Large intestine (tissue), 3 donors: ENCODE results near the gene BRD1. TPM values are rescaled to one million over a fixed set of nuclear protein-coding genes. Genes with fewer than 3 reads are reported as not detected.
"Not testable (repeated sequence)": the region's sequence is repeated elsewhere in the genome, so short reads cannot be mapped to it uniquely, and the experiment has no call there.

Experiments
- DNase-seq, 2 donors: peaks; one replicate each; pipeline versions ENCODE4 v3.0.0 to v3.0.0-alpha.2; 2013
- H3K27ac ChIP-seq: one replicate; pipeline ENCODE4 v1.5.1; 2013; ENCODE audit warnings: low read length
- H3K27me3 ChIP-seq: 2 replicates; pipeline ENCODE4 v1.6.1; 2013; ENCODE audit warnings: low read length; ENCODE audit not compliant: control insufficient read depth, insufficient read depth
- H3K36me3 ChIP-seq: 2 replicates; pipeline ENCODE4 v1.6.1; 2013; ENCODE audit warnings: low read length; ENCODE audit not compliant: control insufficient read depth, insufficient read depth
- H3K4me1 ChIP-seq: one replicate; pipeline ENCODE4 v1.6.1; 2013; ENCODE audit warnings: low read length; ENCODE audit not compliant: control insufficient read depth, insufficient read depth
- H3K4me3 ChIP-seq: one replicate; pipeline ENCODE4 v1.5.1; 2013; ENCODE audit warnings: low read length
- H3K9me3 ChIP-seq: one replicate; pipeline ENCODE4 v1.6.1; 2013; ENCODE audit warnings: mild to moderate bottlenecking, low read depth, low read length, moderate library complexity; ENCODE audit not compliant: control insufficient read depth
- WGBS: methylation state at CpG from one replicate; pipeline ENCODE4 v1.1.5; 2013; ENCODE audit warnings: low lambda C conversion rate; ENCODE audit not compliant: insufficient coverage; 5-methylcytosine and 5-hydroxymethylcytosine counted together
- polyA plus RNA-seq: library from polyadenylated mRNA; unstranded; fragments of 120-200 nt; gene quantifications from one replicate; pipeline ENCODE4 v1.2.1, GENCODE V29; 2013

Gene BRD1
- polyA plus RNA-seq, 1 donor = 36.8 TPM

- WGBS = no CpG with 5 or more reads among the region's 21 CpGs
- H3K36me3 ChIP-seq = peaks cover 67% of the 10 kb centered on the region
- not testable (repeated sequence) for H3K27ac ChIP-seq, H3K4me3 ChIP-seq, H3K4me1 ChIP-seq, DNase-seq, H3K27me3 ChIP-seq, H3K9me3 ChIP-seq
These were observed 45.8 kb downstream of the BRD1 start for GRCh38 chr22:49781886-49782285.

- no peak overlapping the region for H3K27ac ChIP-seq
- DNase-seq = no peak
- H3K4me3 ChIP-seq = no peak overlapping the region
- no peaks in the 10 kb centered on the region for H3K4me1 ChIP-seq
- H3K9me3 ChIP-seq = no peaks in the 10 kb centered on the region
- H3K36me3 ChIP-seq = peaks cover 67% of the 10 kb centered on the region
- WGBS = no CpG with 5 or more reads among the region's 16 CpGs
- H3K27me3 ChIP-seq = no peaks in the 10 kb centered on the region
These were observed 46.3 kb downstream of the BRD1 start for GRCh38 chr22:49781289-49781782.

GRCh38 chr22:49780698-49781288, 46.9 kb downstream of the BRD1 start:
- no peak for DNase-seq
- peaks cover 68% of the 10 kb centered on the region for H3K36me3 ChIP-seq
- 80% methylated on average over 3 of the region's 19 CpGs for WGBS

GRCh38 chr22:49779853-49780697, 47.6 kb downstream of the BRD1 start:
- no peaks in the 10 kb centered on the region for H3K9me3 ChIP-seq
- DNase-seq = no peak
- no peak overlapping the region for H3K4me3 ChIP-seq
- WGBS = no CpG with 5 or more reads among the region's 34 CpGs
- peaks cover 70% of the 10 kb centered on the region for H3K36me3 ChIP-seq
- no peak overlapping the region for H3K27ac ChIP-seq
- H3K4me1 ChIP-seq = no peaks in the 10 kb centered on the region
- no peaks in the 10 kb centered on the region for H3K27me3 ChIP-seq

More at GRCh38 chr22:49780698-49781288, 46.9 kb downstream of the BRD1 start:
- no peak overlapping the region for H3K27ac ChIP-seq
- H3K4me1 ChIP-seq = no peaks in the 10 kb centered on the region
- no peak overlapping the region for H3K4me3 ChIP-seq
- H3K9me3 ChIP-seq = no peaks in the 10 kb centered on the region
- no peaks in the 10 kb centered on the region for H3K27me3 ChIP-seq

- DNase-seq = no peak
- Histone ChIP-seq H3K27ac (no peak overlapping the region), H3K36me3 (peaks cover 69% of the 10 kb centered on the region), H3K4me3 (no peak overlapping the region), H3K4me1 (no peaks in the 10 kb centered on the region), H3K27me3 (no peaks in the 10 kb centered on the region), H3K9me3 (no peaks in the 10 kb centered on the region)
- no CpG with 5 or more reads among the region's 13 CpGs for WGBS
These were observed 48.5 kb downstream of the BRD1 start for GRCh38 chr22:49779211-49779610.

- Histone ChIP-seq H3K36me3 (peaks cover 65% of the 10 kb centered on the region), H3K27me3 (no peaks in the 10 kb centered on the region), H3K4me1 (no peaks in the 10 kb centered on the region), H3K9me3 (no peaks in the 10 kb centered on the region), H3K4me3 (no peak overlapping the region), H3K27ac (no peak overlapping the region)
- WGBS = no CpG with 5 or more reads among the region's 40 CpGs
- no peak for DNase-seq
These were observed 50.0 kb downstream of the BRD1 start for GRCh38 chr22:49777569-49778249.

- H3K27me3 ChIP-seq = no peaks in the 10 kb centered on the region
- no peak overlapping the region for H3K27ac ChIP-seq
- no peaks in the 10 kb centered on the region for H3K9me3 ChIP-seq
- no peak for DNase-seq
- no CpG with 5 or more reads among the region's 29 CpGs for WGBS
- no peak overlapping the region for H3K4me3 ChIP-seq
- no peaks in the 10 kb centered on the region for H3K4me1 ChIP-seq
- peaks cover 68% of the 10 kb centered on the region for H3K36me3 ChIP-seq
These were observed 50.8 kb downstream of the BRD1 start for GRCh38 chr22:49776891-49777290.

GRCh38 chr22:49775867-49776511, 51.7 kb downstream of the BRD1 start:
- Histone ChIP-seq H3K27ac (no peak overlapping the region), H3K9me3 (peaks cover 8% of the 10 kb centered on the region), H3K27me3 (no peaks in the 10 kb centered on the region), H3K36me3 (peaks cover 60% of the 10 kb centered on the region), H3K4me1 (no peaks in the 10 kb centered on the region), H3K4me3 (no peak overlapping the region)
- DNase-seq = no peak
- no CpG with 5 or more reads among the region's 31 CpGs for WGBS

GRCh38 chr22:49775191-49775866, 52.3 kb downstream of the BRD1 start:
- no peak overlapping the region for H3K27ac ChIP-seq
- no peak for DNase-seq
- WGBS = no CpG with 5 or more reads among the region's 26 CpGs
- H3K27me3 ChIP-seq = no peaks in the 10 kb centered on the region
- H3K4me3 ChIP-seq = no peak overlapping the region
- peaks cover 11% of the 10 kb centered on the region for H3K9me3 ChIP-seq
- H3K36me3 ChIP-seq = peaks cover 53% of the 10 kb centered on the region
- H3K4me1 ChIP-seq = no peaks in the 10 kb centered on the region
